GM12878 (cell line): Measurements from ENCODE around the gene AXL. TPM values are rescaled to one million over a fixed set of nuclear protein-coding genes. Genes with fewer than 3 reads are reported as not detected.

Experiments
- ATAC-seq: fragments of 200-7000 bp; cut with Tn5 transposase; 3 replicates; pipeline ENCODE4 v1.9.1; 2020; ENCODE audit warnings: mild to moderate bottlenecking, moderate library complexity
- BruUV-seq: library from RNA; stranded (reverse); fragments of 400-500 nt; replicated peaks from 2 replicates; lab custom pipeline; 2021; lab: Mats Ljungman, UMichigan
- CTCF ChIA-PET: fragments of 300-600 bp; sonication (Branson Sonifier 250); formaldehyde crosslinking; extraction: SDS; loops from one replicate; lab custom pipeline; 2021; ENCODE audit warnings: inconsistent platforms; lab: Yijun Ruan, JAX
- POLR2A ChIA-PET: fragments of 350-600 bp; formaldehyde crosslinking; extraction: SDS; loops from one replicate; lab custom pipeline; 2021; ENCODE audit warnings: inconsistent platforms; lab: Charles Lee
- RAD21 ChIA-PET: fragments of 300-600 bp; sonication (Branson Sonifier 250); formaldehyde crosslinking; loops from one replicate; lab custom pipeline; 2023; ENCODE audit warnings: antibody characterized with exemption; ENCODE audit not compliant: unreplicated experiment; lab: Charles Lee
- SMC1A ChIA-PET: fragments of 300-600 bp; sonication (Branson Sonifier 250); formaldehyde crosslinking; loops from one replicate; lab custom pipeline; 2023; ENCODE audit not compliant: unreplicated experiment, uncharacterized antibody; lab: Charles Lee
- DNase-seq: peaks from one replicate; pipeline ENCODE4 v3.0.0-alpha.2; 2011; ENCODE audit warnings: low read depth, low spot score
- FAIRE-seq: peaks from 3 replicates; lab custom pipeline; 2011; peaks lifted over from hg19 to GRCh38; lab: Jason Lieb, UNC
- H2AFZ ChIP-seq: 2 replicates; pipeline ENCODE4 v1.6.0; 2011; ENCODE audit warnings: low read depth, low read length, control low read depth; ENCODE audit not compliant: control insufficient read depth
- H3K27ac ChIP-seq: 2 replicates; pipeline ENCODE4 v1.5.1; 2011; ENCODE audit warnings: control low read depth; ENCODE audit not compliant: control insufficient read depth, insufficient read depth
- H3K27me3 ChIP-seq, 2 experiments: replicated peaks in 1 of 2; 2 replicates each; pipeline versions ENCODE4 v1.6.0 to v1.6.1; 2011; ENCODE audit warnings: low read length in 1 of 2; ENCODE audit not compliant: control insufficient read depth in 2 of 2, insufficient read depth in 2 of 2
- H3K36me3 ChIP-seq, 2 experiments: 2 replicates each; pipeline ENCODE4 v1.5.1; 2011; ENCODE audit warnings: low read length in 1 of 2; ENCODE audit not compliant: control insufficient read depth in 2 of 2, insufficient read depth in 2 of 2
- H3K4me1 ChIP-seq: 2 replicates; pipeline ENCODE4 v1.6.1; 2011; ENCODE audit warnings: mild to moderate bottlenecking, low read length, moderate library complexity, mixed read lengths; ENCODE audit not compliant: control insufficient read depth, insufficient read depth
- H3K4me2 ChIP-seq: 2 replicates; pipeline ENCODE4 v1.6.0; 2011; ENCODE audit warnings: control low read depth; ENCODE audit not compliant: control insufficient read depth, insufficient read depth
- H3K4me3 ChIP-seq: fragments of 200-600 bp; sonication (generic); 2 replicates; pipeline ENCODE4 v1.5.1; 2016
- H3K79me2 ChIP-seq: 2 replicates; pipeline ENCODE4 v1.6.0; 2011; ENCODE audit warnings: low read length; ENCODE audit not compliant: control insufficient read depth, insufficient read depth
- H3K9ac ChIP-seq: 2 replicates; pipeline ENCODE4 v1.8.0; 2011; ENCODE audit warnings: low read length, control low read depth, mixed read lengths; ENCODE audit not compliant: control insufficient read depth, insufficient read depth
- H3K9me3 ChIP-seq: replicated peaks from 3 replicates; pipeline ENCODE4 v1.5.1; 2011; ENCODE audit warnings: mild to moderate bottlenecking, low read length; ENCODE audit not compliant: control insufficient read depth, insufficient read depth
- H4K20me1 ChIP-seq: 2 replicates; pipeline ENCODE4 v1.6.0; 2011; ENCODE audit not compliant: control insufficient read depth, insufficient read depth
- ASH2L ChIP-seq: fragments of 300-600, 200-600 bp; sonication (generic); IDR thresholded peaks from 2 replicates; pipeline ENCODE4 v1.6.1; 2017; ENCODE audit warnings: low read depth, mild to moderate bottlenecking, borderline replicate concordance
- ATF7 ChIP-seq: fragments of 450-650 bp; IDR thresholded peaks from 2 replicates; pipeline ENCODE4 v1.6.1; 2016; ENCODE audit warnings: low read depth, mild to moderate bottlenecking
- ETV6 ChIP-seq, 2 experiments: fragments of 450-650 bp in 1 of 2; IDR thresholded peaks in 1 of 2; conservative IDR thresholded peaks in 1 of 2; 2 replicates each; pipeline ENCODE4 v1.6.1; 2014; ENCODE audit warnings: antibody characterized with exemption in 1 of 2, borderline replicate concordance in 1 of 2, low read depth in 1 of 2, mild to moderate bottlenecking in 1 of 2, moderate library complexity in 1 of 2
- GATAD2B ChIP-seq: fragments of 450-650 bp; conservative IDR thresholded peaks from 2 replicates; pipeline ENCODE4 v1.6.1; 2017; ENCODE audit warnings: low read depth, mild to moderate bottlenecking, moderate library complexity
- KLF5 ChIP-seq: fragments of 450-650 bp; IDR thresholded peaks from 2 replicates; pipeline ENCODE4 v1.6.1; 2014; ENCODE audit warnings: mild to moderate bottlenecking; ENCODE audit not compliant: partially characterized antibody
- MEF2A ChIP-seq: IDR thresholded peaks from 2 replicates; pipeline ENCODE4 v1.6.1; 2011; ENCODE audit warnings: low read depth, mild to moderate bottlenecking, low read length, moderate library complexity; ENCODE audit not compliant: insufficient read depth
- NFYB ChIP-seq: IDR thresholded peaks from 2 replicates; pipeline ENCODE4 v1.6.1; 2011; ENCODE audit warnings: low read depth, mild to moderate bottlenecking, low read length, improper control_type of control experiment, moderate library complexity; ENCODE audit not compliant: insufficient read depth
- NR2C1 ChIP-seq: fragments of 450-650 bp; IDR thresholded peaks from 2 replicates; pipeline ENCODE4 v1.6.1; 2017; ENCODE audit warnings: antibody characterized with exemption, mild to moderate bottlenecking, moderate library complexity
- RAD21 ChIP-seq: IDR thresholded peaks from 2 replicates; pipeline ENCODE4 v1.6.1; 2011; ENCODE audit warnings: mild to moderate bottlenecking, low read depth, low read length, moderate library complexity; ENCODE audit not compliant: insufficient read depth
- SIN3A ChIP-seq: IDR thresholded peaks from 2 replicates; pipeline ENCODE4 v1.6.1; 2012; ENCODE audit warnings: low read depth, low read length, improper control_type of control experiment
- STAT3 ChIP-seq: IDR thresholded peaks from 2 replicates; pipeline ENCODE4 v1.6.1; 2011; ENCODE audit warnings: low read depth, low read length, improper control_type of control experiment
- TCF7 ChIP-seq: IDR thresholded peaks from 2 replicates; pipeline ENCODE4 v1.6.1; 2014; ENCODE audit warnings: antibody characterized with exemption, borderline replicate concordance
- WGBS: methylation state at CpG from one replicate; pipeline ENCODE4 v1.1.6; 2016; ENCODE audit warnings: low lambda C conversion rate; ENCODE audit not compliant: insufficient replicate concordance, insufficient coverage; ENCODE audit errors: missing lambda C conversion rate; 5-methylcytosine and 5-hydroxymethylcytosine counted together
- in situ Hi-C: fragments of 300-500 bp; cut with MboI; formaldehyde crosslinking; loops from 9 replicates; pipeline ENCODE4 v1.14.3; 2018; ENCODE audit warnings: mixed read lengths
- intact Hi-C: fragments of 100-400 bp; cut with micrococcal nuclease; formaldehyde crosslinking; loops from one replicate; pipeline ENCODE4 v1.14.2; 2022; ENCODE audit not compliant: unreplicated experiment
- polyA plus RNA-seq, 11 experiments: library from polyadenylated mRNA; depleted of rRNA in 4 of 11; unstranded in 6 of 11; stranded (reverse) in 5 of 11; fragments of >200 nt; fragmentation: Nextera tagmentation in 4 of 11; fragmentation: Illumina TruSeq in 1 of 11; extraction: Ambion mirVana in 4 of 11; extraction: Trizol in 1 of 11; gene quantifications; 1 replicate in 1 of 11; 2 replicates in 10 of 11; pipeline versions ENCODE4 v1.2.1 to v1.2.3, GENCODE V29; 2011 to 2016; ENCODE audit warnings: inconsistent platforms in 2 of 11, missing spikeins in 2 of 11, low read depth in 1 of 11
- total RNA-seq, 4 experiments: library from RNA; depleted of rRNA in 3 of 4; stranded (reverse); fragments of >200 nt in 3 of 4; fragmentation: Illumina TruSeq in 1 of 4; extraction: Trizol in 1 of 4; gene quantifications; 2 replicates each; pipeline versions ENCODE4 v1.2.1 to v1.2.3, GENCODE V29; 2013 to 2021
- TF ChIP-seq, protein P1 (sequence below): fragments of 150-350 bp; IDR thresholded peaks from 2 replicates; pipeline ENCODE4 v1.6.1; 2016; ENCODE audit warnings: low read depth, low read length
- TF ChIP-seq, protein P2 (sequence below): fragments of 450-650 bp; IDR thresholded peaks from 2 replicates; pipeline ENCODE4 v1.6.1; 2017; ENCODE audit warnings: mild to moderate bottlenecking, low read depth, inconsistent platforms; ENCODE audit not compliant: poor library complexity, severe bottlenecking
- TF ChIP-seq, protein P3 (sequence below): fragments of 450-650 bp; IDR thresholded peaks from 2 replicates; pipeline ENCODE4 v1.6.1; 2018; ENCODE audit warnings: borderline replicate concordance, mild to moderate bottlenecking; ENCODE audit not compliant: partially characterized antibody

AXL gene
- total and polyA plus RNA-seq, 10 of the 15 experiments (the other 5 are each of a cell fraction or from before 2014, with no cell fraction given) = under 0.01 to 0.33 (median 0.07) TPM; not detected in 4

DNA sequence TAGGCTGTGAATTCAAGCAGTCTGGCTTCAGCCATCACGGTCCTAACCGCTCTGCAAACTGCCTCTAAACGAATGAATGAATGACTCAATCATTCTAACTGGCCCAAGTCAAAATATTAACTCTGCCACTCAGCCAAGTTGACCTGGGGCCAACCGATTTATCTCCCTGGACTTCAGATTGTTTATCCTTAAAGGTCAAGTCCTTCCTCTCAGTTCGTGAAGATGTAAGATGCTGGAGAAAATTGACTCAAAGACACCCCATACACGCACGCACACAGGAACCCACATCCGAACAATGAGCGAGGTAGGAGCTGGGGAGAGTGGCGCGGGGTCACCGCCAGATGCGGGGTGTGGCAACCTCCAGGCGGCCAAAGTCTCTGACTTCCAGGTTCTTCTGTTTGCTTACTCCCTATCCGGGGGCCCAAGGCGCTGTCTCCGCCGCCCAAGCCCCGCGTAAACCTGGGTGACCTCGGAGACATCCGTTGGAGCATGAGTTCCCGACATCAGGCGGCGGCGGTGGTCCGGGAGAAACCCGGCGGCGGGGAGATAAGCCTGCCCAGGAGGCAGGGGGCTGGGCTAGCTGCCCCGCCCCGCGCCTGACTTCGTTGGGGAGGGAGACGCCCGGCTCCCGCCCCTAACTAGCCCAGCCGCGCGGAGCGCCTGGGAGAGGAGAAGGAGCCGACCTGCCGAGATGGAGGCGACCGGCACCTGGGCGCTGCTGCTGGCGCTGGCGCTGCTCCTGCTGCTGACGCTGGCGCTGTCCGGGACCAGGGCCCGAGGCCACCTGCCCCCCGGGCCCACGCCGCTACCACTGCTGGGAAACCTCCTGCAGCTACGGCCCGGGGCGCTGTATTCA lies 26.2 kb upstream of the AXL start, which contains the start of gene CYP2S1:
Gene CYP2S1, plus strand, starts transcription at position 646 of the 856 bp plus-strand sequence. Its CDS starts 46 bp downstream, at position 692.
- peaks cover 2 to 15% of the 10 kb centered on the region in 2 experiments; a peak in 3 of 4 replicates for H3K27me3 ChIP-seq
- CTCF ChIA-PET = no interaction called here
- no peak for DNase-seq
- TF ChIP-seq, protein P1, sequence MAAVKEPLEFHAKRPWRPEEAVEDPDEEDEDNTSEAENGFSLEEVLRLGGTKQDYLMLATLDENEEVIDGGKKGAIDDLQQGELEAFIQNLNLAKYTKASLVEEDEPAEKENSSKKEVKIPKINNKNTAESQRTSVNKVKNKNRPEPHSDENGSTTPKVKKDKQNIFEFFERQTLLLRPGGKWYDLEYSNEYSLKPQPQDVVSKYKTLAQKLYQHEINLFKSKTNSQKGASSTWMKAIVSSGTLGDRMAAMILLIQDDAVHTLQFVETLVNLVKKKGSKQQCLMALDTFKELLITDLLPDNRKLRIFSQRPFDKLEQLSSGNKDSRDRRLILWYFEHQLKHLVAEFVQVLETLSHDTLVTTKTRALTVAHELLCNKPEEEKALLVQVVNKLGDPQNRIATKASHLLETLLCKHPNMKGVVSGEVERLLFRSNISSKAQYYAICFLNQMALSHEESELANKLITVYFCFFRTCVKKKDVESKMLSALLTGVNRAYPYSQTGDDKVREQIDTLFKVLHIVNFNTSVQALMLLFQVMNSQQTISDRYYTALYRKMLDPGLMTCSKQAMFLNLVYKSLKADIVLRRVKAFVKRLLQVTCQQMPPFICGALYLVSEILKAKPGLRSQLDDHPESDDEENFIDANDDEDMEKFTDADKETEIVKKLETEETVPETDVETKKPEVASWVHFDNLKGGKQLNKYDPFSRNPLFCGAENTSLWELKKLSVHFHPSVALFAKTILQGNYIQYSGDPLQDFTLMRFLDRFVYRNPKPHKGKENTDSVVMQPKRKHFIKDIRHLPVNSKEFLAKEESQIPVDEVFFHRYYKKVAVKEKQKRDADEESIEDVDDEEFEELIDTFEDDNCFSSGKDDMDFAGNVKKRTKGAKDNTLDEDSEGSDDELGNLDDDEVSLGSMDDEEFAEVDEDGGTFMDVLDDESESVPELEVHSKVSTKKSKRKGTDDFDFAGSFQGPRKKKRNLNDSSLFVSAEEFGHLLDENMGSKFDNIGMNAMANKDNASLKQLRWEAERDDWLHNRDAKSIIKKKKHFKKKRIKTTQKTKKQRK = no peak
- TF ChIP-seq NR2C1 (no peak), STAT3 (no peak), ETV6 (conservative IDR thresholded peaks at IDR 0.05 in 1 of 2, IDR thresholded peaks at IDR 0.05 in 1 of 2; ENCODE audit: borderline replicate concordance in 1 of 2, low read depth in 1 of 2) (no peak), NFYB (no peak), RAD21 (no peak), KLF5 (no peak), ATF7 (no peak), SIN3A (no peak), ASH2L (no peak), TCF7 (no peak), GATAD2B (no peak), MEF2A (no peak)
- TF ChIP-seq, protein P2, sequence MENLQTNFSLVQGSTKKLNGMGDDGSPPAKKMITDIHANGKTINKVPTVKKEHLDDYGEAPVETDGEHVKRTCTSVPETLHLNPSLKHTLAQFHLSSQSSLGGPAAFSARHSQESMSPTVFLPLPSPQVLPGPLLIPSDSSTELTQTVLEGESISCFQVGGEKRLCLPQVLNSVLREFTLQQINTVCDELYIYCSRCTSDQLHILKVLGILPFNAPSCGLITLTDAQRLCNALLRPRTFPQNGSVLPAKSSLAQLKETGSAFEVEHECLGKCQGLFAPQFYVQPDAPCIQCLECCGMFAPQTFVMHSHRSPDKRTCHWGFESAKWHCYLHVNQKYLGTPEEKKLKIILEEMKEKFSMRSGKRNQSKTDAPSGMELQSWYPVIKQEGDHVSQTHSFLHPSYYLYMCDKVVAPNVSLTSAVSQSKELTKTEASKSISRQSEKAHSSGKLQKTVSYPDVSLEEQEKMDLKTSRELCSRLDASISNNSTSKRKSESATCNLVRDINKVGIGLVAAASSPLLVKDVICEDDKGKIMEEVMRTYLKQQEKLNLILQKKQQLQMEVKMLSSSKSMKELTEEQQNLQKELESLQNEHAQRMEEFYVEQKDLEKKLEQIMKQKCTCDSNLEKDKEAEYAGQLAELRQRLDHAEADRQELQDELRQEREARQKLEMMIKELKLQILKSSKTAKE = no peak
- TF ChIP-seq, protein P3, sequence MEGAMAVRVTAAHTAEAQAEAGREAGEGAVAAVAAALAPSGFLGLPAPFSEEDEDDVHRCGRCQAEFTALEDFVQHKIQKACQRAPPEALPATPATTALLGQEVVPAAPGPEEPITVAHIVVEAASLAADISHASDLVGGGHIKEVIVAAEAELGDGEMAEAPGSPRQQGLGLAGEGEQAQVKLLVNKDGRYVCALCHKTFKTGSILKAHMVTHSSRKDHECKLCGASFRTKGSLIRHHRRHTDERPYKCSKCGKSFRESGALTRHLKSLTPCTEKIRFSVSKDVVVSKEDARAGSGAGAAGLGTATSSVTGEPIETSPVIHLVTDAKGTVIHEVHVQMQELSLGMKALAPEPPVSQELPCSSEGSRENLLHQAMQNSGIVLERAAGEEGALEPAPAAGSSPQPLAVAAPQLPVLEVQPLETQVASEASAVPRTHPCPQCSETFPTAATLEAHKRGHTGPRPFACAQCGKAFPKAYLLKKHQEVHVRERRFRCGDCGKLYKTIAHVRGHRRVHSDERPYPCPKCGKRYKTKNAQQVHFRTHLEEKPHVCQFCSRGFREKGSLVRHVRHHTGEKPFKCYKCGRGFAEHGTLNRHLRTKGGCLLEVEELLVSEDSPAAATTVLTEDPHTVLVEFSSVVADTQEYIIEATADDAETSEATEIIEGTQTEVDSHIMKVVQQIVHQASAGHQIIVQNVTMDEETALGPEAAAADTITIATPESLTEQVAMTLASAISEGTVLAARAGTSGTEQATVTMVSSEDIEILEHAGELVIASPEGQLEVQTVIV = no peak

More for the DNA sequence above, 26.2 kb upstream of the AXL start, which contains the start of gene CYP2S1:
- SMC1A ChIA-PET = no interaction called here
- intact Hi-C loops (no loop called here), in situ Hi-C loops (no loop called here)
- 0 out of 2 replicates have a peak within 1 kb of the TSS, but pooled peaks have one; percentile 26 for H3K4me2 ChIP-seq
- 16% methylated on average over 52 of the region's 58 CpGs for WGBS
- H3K4me1 ChIP-seq = no peaks in the 10 kb centered on the region; the same call in 1 of the 2 replicates
- FAIRE-seq (no peak), ATAC-seq (no peak)
- no peak within 1 kb of the TSS for H3K4me3 ChIP-seq
- H2AFZ ChIP-seq = no peak within 1 kb of the TSS
- RAD21 ChIA-PET = no interaction called here
- no peaks in the 10 kb centered on the region for H3K9me3 ChIP-seq
- POLR2A ChIA-PET = no interaction called here
- no peak within 1 kb of the TSS for H3K9ac ChIP-seq
- BruUV-seq = no TSS peak
- H4K20me1 ChIP-seq = no peaks in the 10 kb centered on the region
- H3K79me2 ChIP-seq = no peaks in the 10 kb centered on the region
- no peak within 1 kb of the TSS for H3K27ac ChIP-seq
- H3K36me3 ChIP-seq = no peaks in the 10 kb centered on the region
